HepG2 (cell line): ENCODE data around the gene WDR91. TPM values are rescaled to one million over a fixed set of nuclear protein-coding genes. Genes with fewer than 3 reads are reported as not detected.

Experiments used
- EED ChIP-seq: sonication (generic); formaldehyde crosslinking; IDR thresholded peaks from 2 replicates; pipeline ENCODE4 v1.5.0; 2020; ENCODE audit warnings: mild to moderate bottlenecking, missing genetic modification reagents
- ELF3 ChIP-seq: IDR thresholded peaks from 2 replicates; pipeline ENCODE4 v1.6.1; 2016; ENCODE audit warnings: missing genetic modification reagents, missing compliant biosample characterization
- ERF ChIP-seq: IDR thresholded peaks from 2 replicates; pipeline ENCODE4 v1.6.1; 2018; ENCODE audit warnings: missing biosample characterization, missing genetic modification reagents
- HDAC2 ChIP-seq: sonication (generic); formaldehyde crosslinking; IDR thresholded peaks from 2 replicates; pipeline ENCODE4 v1.4.0; 2020; ENCODE audit warnings: missing genetic modification reagents
- MAZ ChIP-seq, 2 experiments: sonication (generic) in 1 of 2; formaldehyde crosslinking in 1 of 2; IDR thresholded peaks; 2 replicates each; pipeline versions ENCODE4 v1.5.0 to v1.6.1; 2012 to 2020; ENCODE audit warnings: low read depth in 2 of 2, mild to moderate bottlenecking in 2 of 2, borderline replicate concordance in 1 of 2, improper control_type of control experiment in 1 of 2, low read length in 1 of 2, missing genetic modification reagents in 1 of 2, moderate library complexity in 1 of 2
- NCOA2 ChIP-seq: sonication (generic); formaldehyde crosslinking; IDR thresholded peaks from 2 replicates; pipeline ENCODE4 v1.8.0; 2022; ENCODE audit warnings: inconsistent platforms
- NFE2 ChIP-seq: sonication (generic); formaldehyde crosslinking; IDR thresholded peaks from 2 replicates; pipeline ENCODE4 v1.4.0; 2020; ENCODE audit warnings: missing genetic modification reagents
- SIN3B ChIP-seq: fragments of 150-350 bp; IDR thresholded peaks from 2 replicates; pipeline ENCODE4 v1.6.1; 2014; ENCODE audit warnings: low read length
- SYNCRIP ChIP-seq: fragments of 200-400 bp; formaldehyde crosslinking; IDR thresholded peaks from 2 replicates; pipeline ENCODE4 v1.6.1; 2018; ENCODE audit warnings: mild to moderate bottlenecking, low read depth, low read length; ENCODE audit not compliant: insufficient read depth
- ZFP62 ChIP-seq: sonication (generic); formaldehyde crosslinking; IDR thresholded peaks from 2 replicates; pipeline ENCODE4 v1.4.0; 2020; ENCODE audit warnings: missing genetic modification reagents
- ZNF180 ChIP-seq: sonication (generic); formaldehyde crosslinking; IDR thresholded peaks from 2 replicates; pipeline ENCODE4 v1.4.0; 2020; ENCODE audit warnings: low read depth, missing genetic modification reagents, borderline replicate concordance
- polyA plus RNA-seq, 8 experiments: library from polyadenylated mRNA; depleted of rRNA in 3 of 8; stranded (reverse) in 7 of 8; unstranded in 1 of 8; fragments of >200 nt; fragmentation: Illumina TruSeq in 4 of 8; extraction: Trizol in 4 of 8; gene quantifications; 2 replicates each; pipeline versions ENCODE4 v1.2.1 to v1.2.3, GENCODE V29; 2011 to 2016; ENCODE audit warnings: low read depth in 4 of 8, missing spikeins in 1 of 8, mixed read lengths in 1 of 8; ENCODE audit not compliant: insufficient read depth in 1 of 8
- total RNA-seq, 5 experiments: library from RNA; depleted of rRNA; stranded (reverse); fragments of >200 nt; fragmentation: Illumina TruSeq; extraction: Trizol; gene quantifications; 2 replicates each; pipeline ENCODE4 v1.2.3, GENCODE V29; 2016; ENCODE audit warnings: low read depth in 1 of 5
- TF ChIP-seq, protein P1 (sequence below): IDR thresholded peaks from 2 replicates; pipeline ENCODE4 v1.6.1; 2016; ENCODE audit warnings: mild to moderate bottlenecking
- TF ChIP-seq, protein P2 (sequence below): sonication (generic); formaldehyde crosslinking; IDR thresholded peaks from 2 replicates; pipeline ENCODE4 v1.8.0; 2022; ENCODE audit warnings: low read depth, missing genetic modification reagents
- TF ChIP-seq, protein P3 (sequence below): sonication (generic); formaldehyde crosslinking; IDR thresholded peaks from 2 replicates; pipeline ENCODE4 v1.5.1; 2020; ENCODE audit warnings: missing genetic modification reagents, mild to moderate bottlenecking, borderline replicate concordance
- TF ChIP-seq, protein P4 (sequence below): sonication (generic); formaldehyde crosslinking; IDR thresholded peaks from 2 replicates; pipeline ENCODE4 v1.8.1; 2023; ENCODE audit warnings: missing genetic modification reagents, inconsistent platforms, borderline replicate concordance
- TF ChIP-seq, protein P5 (sequence below): sonication (generic); formaldehyde crosslinking; IDR thresholded peaks from 2 replicates; pipeline ENCODE4 v1.4.0; 2020; ENCODE audit warnings: missing genetic modification reagents
- TF ChIP-seq, protein P6 (sequence below): IDR thresholded peaks from 2 replicates; pipeline ENCODE4 v1.6.1; 2016
- TF ChIP-seq, protein P7 (sequence below): sonication (generic); formaldehyde crosslinking; IDR thresholded peaks from 2 replicates; pipeline ENCODE4 v1.4.0; 2020; ENCODE audit warnings: missing genetic modification reagents, mild to moderate bottlenecking, borderline replicate concordance

WDR91 gene
- total and polyA plus RNA-seq, 2 of the 13 experiments (the other 11 are each of a cell fraction or from before 2014, with no cell fraction given), result 11.6 to 12.1 TPM

DNA sequence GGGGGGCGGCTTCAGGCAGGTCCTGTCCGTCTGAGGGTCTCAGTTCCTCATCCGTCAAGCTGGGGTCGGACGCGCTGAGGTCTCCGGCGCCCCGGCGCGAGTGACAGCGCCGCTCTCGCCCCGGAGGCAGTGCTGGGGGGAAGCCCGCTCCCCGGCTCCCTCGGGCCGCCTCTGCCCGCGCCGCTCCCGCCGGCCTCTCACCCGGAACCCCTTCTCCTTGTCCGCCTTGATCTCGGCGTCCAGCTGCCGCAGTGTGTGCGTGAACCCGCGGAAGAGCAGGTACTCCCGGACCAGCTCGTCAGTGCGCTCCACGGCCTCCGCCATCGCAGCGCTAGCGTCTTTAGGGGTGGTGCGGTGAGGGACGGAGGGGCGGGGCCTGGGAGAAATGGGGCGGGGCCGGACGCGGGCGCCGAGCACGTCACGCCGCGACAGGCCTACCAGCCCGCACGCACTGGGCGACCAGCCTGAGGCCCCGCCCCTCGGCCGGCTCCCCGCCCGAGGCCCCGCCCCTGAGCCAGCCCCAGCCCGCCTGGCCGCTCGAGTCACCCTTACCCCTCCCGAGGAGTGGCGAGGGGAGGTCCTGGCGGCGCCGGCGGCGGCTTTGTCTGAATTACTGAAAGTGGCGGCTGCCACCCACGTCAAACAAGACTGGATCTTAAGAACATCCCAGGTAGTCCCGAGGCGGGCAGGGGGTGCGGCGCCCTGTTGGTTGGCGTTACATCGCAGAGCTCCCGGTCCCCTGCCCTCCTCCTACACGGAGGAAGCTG, at the start of gene WDR91 (continued):
- TF ChIP-seq, protein P1, sequence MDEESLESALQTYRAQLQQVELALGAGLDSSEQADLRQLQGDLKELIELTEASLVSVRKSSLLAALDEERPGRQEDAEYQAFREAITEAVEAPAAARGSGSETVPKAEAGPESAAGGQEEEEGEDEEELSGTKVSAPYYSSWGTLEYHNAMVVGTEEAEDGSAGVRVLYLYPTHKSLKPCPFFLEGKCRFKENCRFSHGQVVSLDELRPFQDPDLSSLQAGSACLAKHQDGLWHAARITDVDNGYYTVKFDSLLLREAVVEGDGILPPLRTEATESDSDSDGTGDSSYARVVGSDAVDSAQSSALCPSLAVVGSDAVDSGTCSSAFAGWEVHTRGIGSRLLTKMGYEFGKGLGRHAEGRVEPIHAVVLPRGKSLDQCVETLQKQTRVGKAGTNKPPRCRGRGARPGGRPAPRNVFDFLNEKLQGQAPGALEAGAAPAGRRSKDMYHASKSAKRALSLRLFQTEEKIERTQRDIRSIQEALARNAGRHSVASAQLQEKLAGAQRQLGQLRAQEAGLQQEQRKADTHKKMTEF (CRISPR knock-in tag), result peak; percentile 72
- TF ChIP-seq, protein P2, sequence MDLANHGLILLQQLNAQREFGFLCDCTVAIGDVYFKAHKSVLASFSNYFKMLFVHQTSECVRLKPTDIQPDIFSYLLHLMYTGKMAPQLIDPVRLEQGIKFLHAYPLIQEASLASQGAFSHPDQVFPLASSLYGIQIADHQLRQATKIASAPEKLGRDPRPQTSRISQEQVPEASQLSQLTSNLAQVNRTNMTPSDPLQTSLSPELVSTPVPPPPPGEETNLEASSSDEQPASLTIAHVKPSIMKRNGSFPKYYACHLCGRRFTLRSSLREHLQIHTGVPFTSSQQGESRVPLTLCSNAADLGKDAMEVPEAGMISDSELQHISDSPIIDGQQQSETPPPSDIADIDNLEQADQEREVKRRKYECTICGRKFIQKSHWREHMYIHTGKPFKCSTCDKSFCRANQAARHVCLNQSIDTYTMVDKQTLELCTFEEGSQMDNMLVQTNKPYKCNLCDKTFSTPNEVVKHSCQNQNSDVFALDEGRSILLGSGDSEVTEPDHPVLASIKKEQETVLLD (CRISPR knock-in tag), result no peak
- TF ChIP-seq, protein P3, sequence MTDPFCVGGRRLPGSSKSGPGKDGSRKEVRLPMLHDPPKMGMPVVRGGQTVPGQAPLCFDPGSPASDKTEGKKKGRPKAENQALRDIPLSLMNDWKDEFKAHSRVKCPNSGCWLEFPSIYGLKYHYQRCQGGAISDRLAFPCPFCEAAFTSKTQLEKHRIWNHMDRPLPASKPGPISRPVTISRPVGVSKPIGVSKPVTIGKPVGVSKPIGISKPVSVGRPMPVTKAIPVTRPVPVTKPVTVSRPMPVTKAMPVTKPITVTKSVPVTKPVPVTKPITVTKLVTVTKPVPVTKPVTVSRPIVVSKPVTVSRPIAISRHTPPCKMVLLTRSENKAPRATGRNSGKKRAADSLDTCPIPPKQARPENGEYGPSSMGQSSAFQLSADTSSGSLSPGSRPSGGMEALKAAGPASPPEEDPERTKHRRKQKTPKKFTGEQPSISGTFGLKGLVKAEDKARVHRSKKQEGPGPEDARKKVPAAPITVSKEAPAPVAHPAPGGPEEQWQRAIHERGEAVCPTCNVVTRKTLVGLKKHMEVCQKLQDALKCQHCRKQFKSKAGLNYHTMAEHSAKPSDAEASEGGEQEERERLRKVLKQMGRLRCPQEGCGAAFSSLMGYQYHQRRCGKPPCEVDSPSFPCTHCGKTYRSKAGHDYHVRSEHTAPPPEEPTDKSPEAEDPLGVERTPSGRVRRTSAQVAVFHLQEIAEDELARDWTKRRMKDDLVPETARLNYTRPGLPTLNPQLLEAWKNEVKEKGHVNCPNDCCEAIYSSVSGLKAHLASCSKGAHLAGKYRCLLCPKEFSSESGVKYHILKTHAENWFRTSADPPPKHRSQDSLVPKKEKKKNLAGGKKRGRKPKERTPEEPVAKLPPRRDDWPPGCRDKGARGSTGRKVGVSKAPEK (CRISPR knock-in tag), result 0 out of 2 replicates have a peak, but pooled peaks have one; percentile 40
- TF ChIP-seq, protein P4, sequence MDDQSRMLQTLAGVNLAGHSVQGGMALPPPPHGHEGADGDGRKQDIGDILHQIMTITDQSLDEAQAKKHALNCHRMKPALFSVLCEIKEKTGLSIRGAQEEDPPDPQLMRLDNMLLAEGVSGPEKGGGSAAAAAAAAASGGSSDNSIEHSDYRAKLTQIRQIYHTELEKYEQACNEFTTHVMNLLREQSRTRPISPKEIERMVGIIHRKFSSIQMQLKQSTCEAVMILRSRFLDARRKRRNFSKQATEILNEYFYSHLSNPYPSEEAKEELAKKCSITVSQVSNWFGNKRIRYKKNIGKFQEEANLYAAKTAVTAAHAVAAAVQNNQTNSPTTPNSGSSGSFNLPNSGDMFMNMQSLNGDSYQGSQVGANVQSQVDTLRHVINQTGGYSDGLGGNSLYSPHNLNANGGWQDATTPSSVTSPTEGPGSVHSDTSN (CRISPR knock-in tag), result no peak
- TF ChIP-seq, protein P5, sequence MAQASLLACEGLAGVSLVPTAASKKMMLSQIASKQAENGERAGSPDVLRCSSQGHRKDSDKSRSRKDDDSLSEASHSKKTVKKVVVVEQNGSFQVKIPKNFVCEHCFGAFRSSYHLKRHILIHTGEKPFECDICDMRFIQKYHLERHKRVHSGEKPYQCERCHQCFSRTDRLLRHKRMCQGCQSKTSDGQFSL, result 0 out of 2 replicates have a peak, but pooled peaks have one; percentile 50
- TF ChIP-seq HDAC2 (peak; percentile 53; the same call in 1 of the 2 replicates), EED (CRISPR knock-in tag) (no peak), ERF (no peak; the same call in 1 of the 2 replicates), NCOA2 (CRISPR knock-in tag) (no peak), NFE2 (CRISPR knock-in tag) (no peak), SIN3B (no peak), ELF3 (CRISPR knock-in tag) (peak; percentile 37; the same call in 1 of the 2 replicates), ZFP62 (CRISPR knock-in tag) (no peak), SYNCRIP (no peak), ZNF180 (CRISPR knock-in tag) (no peak), MAZ (IDR thresholded peaks at IDR 0.05; ENCODE audit: borderline replicate concordance, low read depth, low read length) (0 out of 2 replicates have a peak, but pooled peaks have one; percentile 44), MAZ (CRISPR knock-in tag; IDR thresholded peaks at IDR 0.05; ENCODE audit: low read depth) (peak; percentile 55; the same call in 1 of the 2 replicates)
- TF ChIP-seq, protein P6, sequence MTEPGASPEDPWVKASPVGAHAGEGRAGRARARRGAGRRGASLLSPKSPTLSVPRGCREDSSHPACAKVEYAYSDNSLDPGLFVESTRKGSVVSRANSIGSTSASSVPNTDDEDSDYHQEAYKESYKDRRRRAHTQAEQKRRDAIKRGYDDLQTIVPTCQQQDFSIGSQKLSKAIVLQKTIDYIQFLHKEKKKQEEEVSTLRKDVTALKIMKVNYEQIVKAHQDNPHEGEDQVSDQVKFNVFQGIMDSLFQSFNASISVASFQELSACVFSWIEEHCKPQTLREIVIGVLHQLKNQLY (CRISPR knock-in tag), result no peak
- TF ChIP-seq, protein P7, sequence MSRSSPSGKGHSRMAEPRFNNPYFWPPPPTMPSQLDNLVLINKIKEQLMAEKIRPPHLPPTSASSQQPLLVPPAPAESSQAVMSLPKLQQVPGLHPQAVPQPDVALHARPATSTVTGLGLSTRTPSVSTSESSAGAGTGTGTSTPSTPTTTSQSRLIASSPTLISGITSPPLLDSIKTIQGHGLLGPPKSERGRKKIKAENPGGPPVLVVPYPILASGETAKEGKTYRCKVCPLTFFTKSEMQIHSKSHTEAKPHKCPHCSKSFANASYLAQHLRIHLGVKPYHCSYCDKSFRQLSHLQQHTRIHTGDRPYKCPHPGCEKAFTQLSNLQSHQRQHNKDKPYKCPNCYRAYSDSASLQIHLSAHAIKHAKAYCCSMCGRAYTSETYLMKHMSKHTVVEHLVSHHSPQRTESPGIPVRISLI (CRISPR knock-in tag), result no peak
